NT2/D1 (cell line): ENCODE results near the gene ALDH4A1.

Experiments
- SUZ12 ChIP-seq: IDR thresholded peaks from 2 replicates; pipeline ENCODE4 v1.6.1; 2011; ENCODE audit not compliant: insufficient read length, insufficient read depth; ENCODE audit errors: extremely low read depth
- YY1 ChIP-seq: IDR thresholded peaks from 2 replicates; pipeline ENCODE4 v1.6.1; 2011; ENCODE audit not compliant: insufficient read length, insufficient read depth

- no peak for TF ChIP-seq YY1
- TF ChIP-seq SUZ12: no peak
These were observed 26.1 kb upstream of the ALDH4A1 start for GRCh38 chr1:18928406-18928805.
